ENCODE measurements around the gene NFATC1.

Gene NFATC1

DNA sequence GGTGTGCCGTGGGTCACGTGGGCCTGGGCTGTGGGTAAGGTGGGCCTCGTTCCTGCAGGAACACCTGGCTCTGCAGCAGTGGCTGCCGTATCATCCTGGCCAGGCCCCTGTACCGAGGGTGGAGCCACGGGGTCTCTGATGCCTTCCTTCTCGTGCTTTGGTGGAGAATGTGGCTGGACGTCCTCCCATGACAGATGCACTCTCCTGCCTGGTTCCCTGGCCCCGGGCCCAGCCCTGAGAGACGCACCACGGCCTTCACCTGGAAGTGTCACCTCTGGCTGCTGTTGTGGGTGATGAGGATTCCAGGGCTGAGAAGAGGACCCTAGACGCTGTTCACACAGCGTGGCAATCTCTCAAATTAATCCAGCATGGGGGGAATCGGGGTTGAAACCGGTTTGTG lies 49.5 kb downstream of the NFATC1 start:
- Histone ChIP-seq H3K4me1 (ENCODE audit: control insufficient read depth, insufficient read depth, low read length) (no peaks in the 10 kb centered on the region; the same call in 1 of the 2 replicates), H3K9me3 (ENCODE audit: control insufficient read depth, insufficient read depth, low read length) (no peaks in the 10 kb centered on the region), H3K27me3 (ENCODE audit: control insufficient read depth, insufficient read depth, low read length) (no peaks in the 10 kb centered on the region), H3K4me3 (ENCODE audit: low read length) (no peak overlapping the region), H3K27ac (ENCODE audit: low read length) (no peak overlapping the region), H3K36me3 (ENCODE audit: control insufficient read depth, insufficient read depth, low read length) (no peaks in the 10 kb centered on the region)
- no peak for DNase-seq (ENCODE audit: low read depth, low spot score)
- WGBS (ENCODE audit: insufficient coverage, insufficient read length) = no CpG with 5 or more reads among the region's 15 CpGs

- Histone ChIP-seq H3K36me3 (ENCODE audit: control insufficient read depth, insufficient read depth, low read length) (peaks cover 1% of the 10 kb centered on the region; the same call in 1 of the 2 replicates), H3K4me1 (ENCODE audit: control insufficient read depth, insufficient read depth, low read length) (no peaks in the 10 kb centered on the region; the same call in 1 of the 2 replicates), H3K27me3 (ENCODE audit: control insufficient read depth, insufficient read depth, low read length) (no peaks in the 10 kb centered on the region), H3K27ac (ENCODE audit: low read length) (no peak overlapping the region), H3K9me3 (ENCODE audit: control insufficient read depth, insufficient read depth, low read length) (no peaks in the 10 kb centered on the region), H3K4me3 (ENCODE audit: low read length) (no peak overlapping the region)
- DNase-seq (ENCODE audit: low read depth, low spot score) = no peak
- no CpG with 5 or more reads among the region's 18 CpGs for WGBS (ENCODE audit: insufficient coverage, insufficient read length)
These were observed 50.2 kb downstream of the NFATC1 start for GRCh38 chr18:79445696-79446561.

DNA sequence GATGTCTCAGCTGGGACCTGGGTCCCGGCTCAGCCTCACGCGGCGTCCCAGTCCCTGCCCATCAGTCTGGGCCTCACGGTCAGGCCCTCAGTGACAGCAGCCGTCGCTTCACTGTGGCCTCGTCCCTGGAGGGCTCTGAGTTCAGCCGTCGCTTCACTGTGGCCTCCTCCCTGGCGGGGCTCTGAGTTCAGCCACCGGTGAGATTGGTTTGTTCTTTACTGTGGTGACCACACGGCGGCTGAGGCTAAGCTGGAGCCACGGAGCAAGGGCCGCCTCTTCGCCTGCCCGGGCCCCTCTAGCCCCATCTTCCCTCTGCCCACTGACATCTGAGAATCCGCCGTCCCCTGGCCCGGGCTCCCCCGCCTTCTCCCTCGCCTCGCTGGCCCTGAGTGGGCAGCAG lies 51.2 kb downstream of the NFATC1 start:
- DNase-seq (ENCODE audit: low read depth, low spot score) = no peak
- no peaks in the 10 kb centered on the region for H3K4me1 ChIP-seq (ENCODE audit: control insufficient read depth, insufficient read depth, low read length)
- WGBS (ENCODE audit: insufficient coverage, insufficient read length) = no CpG with 5 or more reads among the region's 24 CpGs
- no peak overlapping the region for H3K27ac ChIP-seq (ENCODE audit: low read length)
- H3K27me3 ChIP-seq (ENCODE audit: control insufficient read depth, insufficient read depth, low read length) = no peaks in the 10 kb centered on the region
- H3K36me3 ChIP-seq (ENCODE audit: control insufficient read depth, insufficient read depth, low read length) = peaks cover 3% of the 10 kb centered on the region; the same call in 1 of the 2 replicates
- H3K9me3 ChIP-seq (ENCODE audit: control insufficient read depth, insufficient read depth, low read length) = no peaks in the 10 kb centered on the region
- H3K4me3 ChIP-seq (ENCODE audit: low read length) = no peak overlapping the region; the same call in 1 of the 2 replicates

- no peaks in the 10 kb centered on the region for H3K9me3 ChIP-seq (ENCODE audit: control insufficient read depth, insufficient read depth, low read length)
- H3K4me3 ChIP-seq (ENCODE audit: low read length) = no peak overlapping the region
- H3K36me3 ChIP-seq (ENCODE audit: control insufficient read depth, insufficient read depth, low read length) = peaks cover 3% of the 10 kb centered on the region; the same call in 1 of the 2 replicates
- no peak for DNase-seq (ENCODE audit: low read depth, low spot score)
- WGBS (ENCODE audit: insufficient coverage, insufficient read length) = no CpG with 5 or more reads among the region's 29 CpGs
- H3K4me1 ChIP-seq (ENCODE audit: control insufficient read depth, insufficient read depth, low read length) = no peaks in the 10 kb centered on the region
- H3K27ac ChIP-seq (ENCODE audit: low read length) = no peak overlapping the region
- no peaks in the 10 kb centered on the region for H3K27me3 ChIP-seq (ENCODE audit: control insufficient read depth, insufficient read depth, low read length)
These were observed 52.1 kb downstream of the NFATC1 start for GRCh38 chr18:79447703-79448367.

- Histone ChIP-seq H3K9me3 (ENCODE audit: control insufficient read depth, insufficient read depth, low read length) (no peaks in the 10 kb centered on the region), H3K36me3 (ENCODE audit: control insufficient read depth, insufficient read depth, low read length) (peaks cover 3% of the 10 kb centered on the region; the same call in 1 of the 2 replicates), H3K4me1 (ENCODE audit: control insufficient read depth, insufficient read depth, low read length) (no peaks in the 10 kb centered on the region), H3K4me3 (ENCODE audit: low read length) (no peak overlapping the region), H3K27me3 (ENCODE audit: control insufficient read depth, insufficient read depth, low read length) (no peaks in the 10 kb centered on the region), H3K27ac (ENCODE audit: low read length) (no peak overlapping the region)
- no peak for DNase-seq (ENCODE audit: low read depth, low spot score)
- WGBS (ENCODE audit: insufficient coverage, insufficient read length) = no CpG with 5 or more reads among the region's 25 CpGs
These were observed 52.9 kb downstream of the NFATC1 start for GRCh38 chr18:79448621-79449020.

DNA sequence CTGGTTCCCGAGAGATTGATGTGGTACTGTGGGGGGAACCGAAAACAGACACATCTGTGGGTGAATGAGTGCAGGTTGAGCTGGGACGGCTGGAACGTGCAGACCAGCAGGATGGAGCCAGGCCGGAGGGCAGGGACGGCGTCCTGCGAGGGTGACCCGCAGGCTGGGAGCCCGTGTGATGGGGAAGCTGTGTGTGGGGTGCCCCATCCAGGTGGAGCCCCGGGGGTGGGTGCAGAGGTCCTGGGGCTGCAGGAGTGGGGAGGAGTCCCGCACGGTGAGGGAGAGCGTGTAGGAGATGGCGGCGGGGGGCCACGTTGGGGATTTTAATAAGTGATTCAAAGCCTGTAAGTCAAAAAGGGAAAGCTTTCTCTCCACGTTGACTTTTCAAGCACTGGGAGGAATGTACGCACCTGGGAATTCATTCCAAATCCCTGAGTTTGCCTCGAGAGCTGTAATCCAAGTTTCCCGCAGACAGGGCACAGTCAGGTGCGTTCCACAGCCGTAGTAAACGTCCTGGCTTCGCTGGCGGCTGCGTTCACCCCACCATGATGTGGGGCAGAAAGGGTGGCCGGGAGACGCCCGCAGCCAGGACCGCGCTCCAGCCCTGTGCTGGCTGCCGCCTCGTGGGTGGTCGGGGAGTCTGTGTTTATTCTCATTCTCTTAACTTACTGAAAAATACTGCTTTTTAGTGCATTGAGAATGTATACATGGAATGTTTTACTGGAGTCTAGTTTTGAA lies 54.0 kb downstream of the NFATC1 start:
- Histone ChIP-seq H3K4me1 (ENCODE audit: control insufficient read depth, insufficient read depth, low read length) (no peaks in the 10 kb centered on the region), H3K27ac (ENCODE audit: low read length) (no peak overlapping the region), H3K36me3 (ENCODE audit: control insufficient read depth, insufficient read depth, low read length) (peaks cover 3% of the 10 kb centered on the region; the same call in 1 of the 2 replicates), H3K9me3 (ENCODE audit: control insufficient read depth, insufficient read depth, low read length) (no peaks in the 10 kb centered on the region), H3K27me3 (ENCODE audit: control insufficient read depth, insufficient read depth, low read length) (no peaks in the 10 kb centered on the region), H3K4me3 (ENCODE audit: low read length) (no peak overlapping the region)
- WGBS (ENCODE audit: insufficient coverage, insufficient read length) = no CpG with 5 or more reads among the region's 35 CpGs
- no peak for DNase-seq (ENCODE audit: low read depth, low spot score)

GRCh38 chr18:79450289-79451080 lies 54.8 kb downstream of the NFATC1 start:
- no peak for DNase-seq (ENCODE audit: low read depth, low spot score)
- H3K9me3 ChIP-seq (ENCODE audit: control insufficient read depth, insufficient read depth, low read length) = no peaks in the 10 kb centered on the region
- no peaks in the 10 kb centered on the region for H3K4me1 ChIP-seq (ENCODE audit: control insufficient read depth, insufficient read depth, low read length)
- WGBS (ENCODE audit: insufficient coverage, insufficient read length) = no CpG with 5 or more reads among the region's 28 CpGs
- H3K27me3 ChIP-seq (ENCODE audit: control insufficient read depth, insufficient read depth, low read length) = no peaks in the 10 kb centered on the region
- no peak overlapping the region for H3K4me3 ChIP-seq (ENCODE audit: low read length)
- peaks cover 3% of the 10 kb centered on the region; the same call in 1 of the 2 replicates for H3K36me3 ChIP-seq (ENCODE audit: control insufficient read depth, insufficient read depth, low read length)
- H3K27ac ChIP-seq (ENCODE audit: low read length) = no peak overlapping the region

- no peaks in the 10 kb centered on the region for H3K4me1 ChIP-seq (ENCODE audit: control insufficient read depth, insufficient read depth, low read length)
- DNase-seq (ENCODE audit: low read depth, low spot score) = no peak
- H3K4me3 ChIP-seq (ENCODE audit: low read length) = no peak overlapping the region
- H3K27ac ChIP-seq (ENCODE audit: low read length) = no peak overlapping the region
- H3K9me3 ChIP-seq (ENCODE audit: control insufficient read depth, insufficient read depth, low read length) = no peaks in the 10 kb centered on the region
- no peaks in the 10 kb centered on the region for H3K27me3 ChIP-seq (ENCODE audit: control insufficient read depth, insufficient read depth, low read length)
- H3K36me3 ChIP-seq (ENCODE audit: control insufficient read depth, insufficient read depth, low read length) = peaks cover 3% of the 10 kb centered on the region; the same call in 1 of the 2 replicates
- WGBS (ENCODE audit: insufficient coverage, insufficient read length) = no CpG with 5 or more reads among the region's 45 CpGs
These were observed 55.8 kb downstream of the NFATC1 start for GRCh38 chr18:79451237-79452125.
